Chondrocyte (in vitro differentiated cells): ENCODE data around the gene PAK2. TPM values are rescaled to one million over a fixed set of nuclear protein-coding genes. Genes with fewer than 3 reads are reported as not detected.
"Not testable (repeated sequence)": the region's sequence is repeated elsewhere in the genome, so short reads cannot be mapped to it uniquely, and the experiment has no call there.

Source experiments
- DNase-seq: peaks from one replicate; pipeline ENCODE4 v3.0.0; 2021; ENCODE audit warnings: mixed read lengths, low spot score
- H3K27ac Mint-ChIP-seq: one replicate; pipeline ENCODE4 v1.8.0; 2021; ENCODE audit warnings: mild to moderate bottlenecking, moderate library complexity, mixed read lengths; ENCODE audit not compliant: unreplicated experiment
- H3K27me3 Mint-ChIP-seq: 2 replicates; pipeline ENCODE4 v1.8.0; 2021; ENCODE audit warnings: low read depth, mixed read lengths
- H3K36me3 Mint-ChIP-seq: 2 replicates; pipeline ENCODE4 v1.8.0; 2021; ENCODE audit warnings: low read depth, mixed read lengths
- H3K4me1 Mint-ChIP-seq: 2 replicates; pipeline ENCODE4 v1.8.0; 2021; ENCODE audit warnings: low read depth, mild to moderate bottlenecking, mixed read lengths
- H3K4me3 Mint-ChIP-seq: one replicate; pipeline ENCODE4 v1.8.0; 2021; ENCODE audit warnings: mild to moderate bottlenecking, moderate library complexity, mixed read lengths; ENCODE audit not compliant: unreplicated experiment
- H3K9me3 Mint-ChIP-seq: 2 replicates; pipeline ENCODE4 v1.8.0; 2021; ENCODE audit warnings: low read depth, mixed read lengths
- CTCF ChIP-seq: fragments of 200-600 bp; sonication (generic); IDR thresholded peaks from 2 replicates; pipeline ENCODE4 v1.5.0; 2021; ENCODE audit warnings: antibody characterized with exemption, mild to moderate bottlenecking, moderate library complexity
- total RNA-seq: library from RNA; stranded (reverse); gene quantifications from 3 replicates; pipeline ENCODE4 v1.2.1, GENCODE V29; 2021

Gene PAK2
- total RNA-seq, 1 donor from 2014 or later, result 90.3 TPM

DNA sequence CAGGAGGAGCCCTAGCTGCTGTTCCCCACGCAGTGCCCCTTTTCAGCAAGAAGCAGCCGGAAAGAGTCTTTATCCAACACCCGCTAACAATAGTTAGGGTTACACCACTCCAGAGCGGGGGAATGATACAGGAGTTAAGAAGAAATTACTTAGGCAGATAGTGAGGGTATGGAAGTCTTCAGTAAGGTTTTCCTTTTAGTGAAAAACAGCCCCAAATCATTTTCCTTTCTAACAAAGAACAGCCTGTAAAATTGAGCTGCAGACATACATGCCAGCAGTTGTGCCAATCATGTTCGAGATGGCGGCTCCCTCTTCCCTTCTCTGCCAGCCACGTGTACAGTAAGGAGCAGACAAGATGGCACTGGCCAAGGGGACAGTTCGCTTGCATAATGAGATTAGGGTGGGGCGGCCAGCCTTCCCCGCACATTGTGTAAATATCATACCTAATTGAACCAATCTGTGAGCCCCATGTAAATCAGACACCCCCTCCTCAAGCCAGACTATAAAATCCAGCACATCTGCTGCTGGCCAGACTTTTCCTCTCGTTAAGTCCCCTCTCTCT is 109.6 kb downstream of the PAK2 start:
- Mint-ChIP-seq H3K4me3 (no peak overlapping the region), H3K4me1 (no peaks in the 10 kb centered on the region), H3K9me3 (no peaks in the 10 kb centered on the region), H3K36me3 (no peaks in the 10 kb centered on the region), H3K27me3 (no peaks in the 10 kb centered on the region), H3K27ac (no peak overlapping the region)
- no peak for DNase-seq
- no peak for TF ChIP-seq CTCF

GRCh38 chr3:196863000-196863399 is 123.3 kb downstream of the PAK2 start:
- not testable (repeated sequence) for H3K9me3 Mint-ChIP-seq

DNA sequence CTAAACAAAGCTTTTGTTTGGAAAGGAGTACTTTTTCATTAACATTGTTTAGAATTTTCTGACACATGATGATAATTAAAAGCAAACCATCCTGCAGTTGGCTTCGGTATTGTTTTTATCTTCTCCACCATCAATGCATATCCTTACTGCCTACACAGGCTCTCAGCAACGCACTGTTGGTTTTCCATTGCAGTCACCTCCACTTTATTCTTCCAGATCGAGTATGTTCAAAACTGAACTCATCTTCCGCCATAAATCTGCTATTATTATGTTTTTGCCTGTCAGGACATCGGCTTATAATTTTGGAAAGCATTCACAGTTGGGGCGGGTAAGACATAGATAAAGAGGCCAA is 127.5 kb downstream of the PAK2 start:
- H3K27ac Mint-ChIP-seq, result peak overlapping the region; percentile 88
- no peaks in the 10 kb centered on the region for H3K27me3 Mint-ChIP-seq
- peak overlapping the region; percentile 75 for H3K4me3 Mint-ChIP-seq
- H3K36me3 Mint-ChIP-seq, result no peaks in the 10 kb centered on the region
- peaks cover 30% of the 10 kb centered on the region for H3K4me1 Mint-ChIP-seq
- TF ChIP-seq CTCF, result no peak
- H3K9me3 Mint-ChIP-seq, result peaks cover 6% of the 10 kb centered on the region
- DNase-seq, result no peak

More at GRCh38 chr3:196863000-196863399, 123.3 kb downstream of the PAK2 start:
- not testable (repeated sequence) for H3K27me3 Mint-ChIP-seq, DNase-seq, H3K27ac Mint-ChIP-seq, H3K36me3 Mint-ChIP-seq, H3K4me3 Mint-ChIP-seq, H3K4me1 Mint-ChIP-seq

- H3K27ac Mint-ChIP-seq, result peak within 1 kb of the TSS; percentile 98
- no peaks in the 10 kb centered on the region for H3K36me3 Mint-ChIP-seq
- H3K9me3 Mint-ChIP-seq, result peaks cover 6% of the 10 kb centered on the region
- peak within 1 kb of the TSS; percentile 96 for H3K4me3 Mint-ChIP-seq
- no peak for TF ChIP-seq CTCF
- H3K4me1 Mint-ChIP-seq, result peaks cover 35% of the 10 kb centered on the region
- DNase-seq, result peak; percentile 95
- H3K27me3 Mint-ChIP-seq, result no peaks in the 10 kb centered on the region
Observed at GRCh38 chr3:196867507-196868296, 128.0 kb downstream of the PAK2 start, which contains the start of gene SENP5. Gene SENP5, plus strand, starts transcription at chr3:196867920. Its CDS starts 17,262 bp downstream, at chr3:196885182.

GRCh38 chr3:196868297-196868661 is 128.6 kb downstream of the PAK2 start:
- H3K36me3 Mint-ChIP-seq, result no peaks in the 10 kb centered on the region
- peaks cover 4% of the 10 kb centered on the region for H3K9me3 Mint-ChIP-seq
- H3K27me3 Mint-ChIP-seq, result no peaks in the 10 kb centered on the region
- peak; percentile 41 for TF ChIP-seq CTCF
- H3K27ac Mint-ChIP-seq, result peak overlapping the region; percentile 98
- peaks cover 37% of the 10 kb centered on the region for H3K4me1 Mint-ChIP-seq
- H3K4me3 Mint-ChIP-seq, result peak overlapping the region; percentile 96
- DNase-seq, result no peak
